HT1080 (cell line): ENCODE results near the gene ZNF700. TPM values are rescaled to one million over a fixed set of nuclear protein-coding genes. Genes with fewer than 3 reads are reported as not detected.
A peak's percentile ranks its signal among the peaks of the same experiment; 100 is the strongest.
"Not testable (repeated sequence)": the region's sequence is repeated elsewhere in the genome, so short reads cannot be mapped to it uniquely, and the experiment has no call there.

Experiments used
- DNase-seq: peaks from one replicate; pipeline ENCODE4 v3.0.0-alpha.2; 2015; ENCODE audit warnings: low read depth
- small RNA-seq: library from RNA; depleted of rRNA; stranded (forward); fragments of <200 nt; gene quantifications from one replicate; pipeline ENCODE3, GENCODE V24; 2014
- total RNA-seq: library from RNA; depleted of rRNA; stranded (reverse); fragments of >200 nt; shearing (Covaris generic); gene quantifications from 2 replicates; pipeline ENCODE4 v1.2.3, GENCODE V29; 2014; rRNA removed

Gene ZNF700
- total RNA-seq, 1 experiment from 2014 or later, result 6.8 TPM

- DNase-seq, result peak; percentile 65
These were observed 62.7 kb downstream of the ZNF700 start for GRCh38 chr19:11987405-11988281.

- no peak for DNase-seq
These were observed 64.2 kb downstream of the ZNF700 start for GRCh38 chr19:11989112-11989456.

DNA sequence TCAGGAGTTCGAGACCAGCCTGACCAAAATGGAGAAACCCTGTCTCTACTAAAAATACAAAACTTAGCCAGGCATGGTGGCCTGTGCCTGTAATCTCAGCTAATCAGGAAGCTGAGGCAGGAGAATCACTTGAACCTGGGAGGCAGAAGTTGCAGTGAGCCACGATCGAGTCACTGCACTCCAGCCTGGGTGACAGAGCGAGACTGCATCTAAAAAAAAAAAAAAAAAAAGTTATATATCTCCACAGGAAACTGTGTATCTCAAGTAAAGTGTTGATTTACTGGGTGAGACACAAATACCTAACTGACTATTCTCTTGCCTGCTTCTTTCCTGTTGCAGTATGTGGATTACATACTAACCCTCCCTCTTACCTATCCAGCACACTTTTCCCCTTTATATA lies 67.0 kb downstream of the ZNF700 start:
- not testable (repeated sequence) for DNase-seq

- DNase-seq, result no peak
These were observed 70.3 kb downstream of the ZNF700 start for GRCh38 chr19:11995174-11995573.

Small RNAs within 50 kb of the gene (small RNA-seq; reads per million reads assigned to genes)
- gene RNA5SP464, result not detected

Other genes starting within 250 kb of the ZNF700 start
- 2.7 and 4.1 TPM in 2 replicates for gene ZNF823, start 186.2 kb upstream of the ZNF700 start, total RNA-seq
- 2.8 and 3.0 TPM in 2 replicates for gene ZNF441, start 158.1 kb upstream of the ZNF700 start, total RNA-seq
- gene ZNF491, start 126.6 kb upstream of the ZNF700 start, total RNA-seq, result 0.03 TPM in 1 of 2 replicates, not detected in the other
- gene ZNF440, start 110.8 kb upstream of the ZNF700 start, total RNA-seq, result 6.1 and 7.8 TPM in 2 replicates
- not detected in 2 replicates for gene ZNF439, start 76.4 kb upstream of the ZNF700 start, total RNA-seq
- not detected in 2 replicates for gene ZNF69, start 37.3 kb upstream of the ZNF700 start, total RNA-seq
- not detected in 2 replicates for gene ZNF763, start 39.9 kb downstream of the ZNF700 start, total RNA-seq
- 0.37 TPM in 1 of 2 replicates, not detected in the other for gene ZNF433, start 110.6 kb downstream of the ZNF700 start, total RNA-seq
- not detected in 2 replicates for gene ZNF878, start 127.9 kb downstream of the ZNF700 start, total RNA-seq
- 0.02 TPM in 1 of 2 replicates, not detected in the other for gene ZNF844, start 139.6 kb downstream of the ZNF700 start, total RNA-seq
- 3.0 and 3.5 TPM in 2 replicates for gene ZNF20, start 215.2 kb downstream of the ZNF700 start, total RNA-seq
- 5.9 and 6.9 TPM in 2 replicates for gene ZNF625, start 231.6 kb downstream of the ZNF700 start, total RNA-seq
- gene ZNF136, start 238.0 kb downstream of the ZNF700 start, total RNA-seq, result 2.6 and 3.7 TPM in 2 replicates